DOHH2 (cell line): Measurements from ENCODE around the gene TPCN2.

Source experiments
- H3F3A ChIP-seq: fragments of 200-600 bp; sonication (generic), shearing (Covaris generic); 2 replicates; pipeline ENCODE4 v1.6.0; 2016; ENCODE audit warnings: antibody characterized with exemption, mild to moderate bottlenecking; ENCODE audit not compliant: control insufficient read depth, insufficient read depth
- H3K27ac ChIP-seq: fragments of 200-600 bp; sonication (generic); 2 replicates; pipeline ENCODE4 v1.5.1; 2014; ENCODE audit warnings: low read depth, mild to moderate bottlenecking, low read length, moderate library complexity
- H3K27me3 ChIP-seq: fragments of 200-600 bp; sonication (generic); 2 replicates; pipeline ENCODE4 v1.6.1; 2014; ENCODE audit warnings: mild to moderate bottlenecking, low read length, mixed read lengths; ENCODE audit not compliant: control insufficient read depth
- H3K36me3 ChIP-seq: fragments of 200-600 bp; sonication (generic); 2 replicates; pipeline ENCODE4 v1.6.1; 2014; ENCODE audit warnings: mild to moderate bottlenecking, low read length, moderate library complexity, mixed read lengths; ENCODE audit not compliant: control insufficient read depth
- H3K4me1 ChIP-seq: fragments of 200-600 bp; sonication (generic); 2 replicates; pipeline ENCODE4 v1.6.1; 2014; ENCODE audit warnings: mild to moderate bottlenecking, low read length, mixed read lengths; ENCODE audit not compliant: control insufficient read depth
- H3K4me2 ChIP-seq: fragments of 200-600 bp; sonication (generic); 2 replicates; pipeline ENCODE4 v1.6.0; 2014; ENCODE audit warnings: mild to moderate bottlenecking, low read length, moderate library complexity
- H3K4me3 ChIP-seq: fragments of 200-600 bp; sonication (generic); 2 replicates; pipeline ENCODE4 v1.5.1; 2014; ENCODE audit warnings: mild to moderate bottlenecking, low read length, mixed read lengths
- H3K79me2 ChIP-seq: fragments of 200-600 bp; sonication (generic); 2 replicates; pipeline ENCODE4 v1.6.1; 2014; ENCODE audit warnings: mild to moderate bottlenecking, low read length, mixed read lengths; ENCODE audit not compliant: control insufficient read depth
- H3K9me2 ChIP-seq: fragments of 200-600 bp; sonication (generic); replicated peaks from 2 replicates; pipeline ENCODE4 v1.6.1; 2014; ENCODE audit warnings: mild to moderate bottlenecking, low read length, mixed read lengths; ENCODE audit not compliant: control insufficient read depth
- H3K9me3 ChIP-seq: fragments of 200-600 bp; sonication (generic); 2 replicates; pipeline ENCODE4 v1.6.1; 2014; ENCODE audit warnings: antibody characterized with exemption, low read length, mixed read lengths; ENCODE audit not compliant: control insufficient read depth, insufficient read depth
- H4K20me1 ChIP-seq: fragments of 200-600 bp; sonication (generic); 2 replicates; pipeline ENCODE4 v1.6.0; 2014; ENCODE audit warnings: low read depth, mild to moderate bottlenecking, antibody characterized with exemption, low read length, moderate library complexity; ENCODE audit not compliant: control insufficient read depth, insufficient read depth
- CTCF ChIP-seq: fragments of 200-600 bp; sonication (generic); IDR thresholded peaks from one replicate; pipeline ENCODE4 v1.5.1; 2014; ENCODE audit warnings: antibody characterized with exemption, mild to moderate bottlenecking, low read depth, low read length; ENCODE audit not compliant: poor library complexity, severe bottlenecking
- EZH2phosphoT487 ChIP-seq: fragments of 200-600 bp; sonication (generic); IDR thresholded peaks from 2 replicates; pipeline ENCODE4 v1.6.1; 2017; ENCODE audit warnings: borderline replicate concordance, mild to moderate bottlenecking, antibody characterized with exemption, low read length, moderate library complexity, mixed read lengths

Gene TPCN2

GRCh38 chr11:69107413-69107812, 58.7 kb downstream of the TPCN2 start:
- Histone ChIP-seq H4K20me1 (no peaks in the 10 kb centered on the region), H3K4me2 (no peak overlapping the region), H3K36me3 (no peaks in the 10 kb centered on the region), H3K27ac (no peak overlapping the region), H3K4me3 (no peak overlapping the region), H3F3A (no peaks in the 10 kb centered on the region), H3K79me2 (no peaks in the 10 kb centered on the region), H3K4me1 (no peaks in the 10 kb centered on the region), H3K27me3 (no peaks in the 10 kb centered on the region), H3K9me3 (no peaks in the 10 kb centered on the region), H3K9me2 (no peaks in the 10 kb centered on the region)
- TF ChIP-seq EZH2phosphoT487 = no peak
- no peak for TF ChIP-seq CTCF

GRCh38 chr11:69108030-69108429, 59.3 kb downstream of the TPCN2 start:
- Histone ChIP-seq H3K4me1 (no peaks in the 10 kb centered on the region), H3K4me2 (no peak overlapping the region), H3K9me3 (no peaks in the 10 kb centered on the region), H3K4me3 (no peak overlapping the region), H3F3A (no peaks in the 10 kb centered on the region), H3K27me3 (no peaks in the 10 kb centered on the region), H3K27ac (no peak overlapping the region), H4K20me1 (no peaks in the 10 kb centered on the region), H3K9me2 (no peaks in the 10 kb centered on the region), H3K36me3 (no peaks in the 10 kb centered on the region), H3K79me2 (no peaks in the 10 kb centered on the region)
- TF ChIP-seq EZH2phosphoT487 (no peak), CTCF (no peak)

GRCh38 chr11:69108559-69108958, 59.8 kb downstream of the TPCN2 start:
- H3K27me3 ChIP-seq = no peaks in the 10 kb centered on the region
- H3K79me2 ChIP-seq = no peaks in the 10 kb centered on the region
- H3F3A ChIP-seq = no peaks in the 10 kb centered on the region
- H3K9me3 ChIP-seq = no peaks in the 10 kb centered on the region
- no peaks in the 10 kb centered on the region for H3K4me1 ChIP-seq
- H4K20me1 ChIP-seq = no peaks in the 10 kb centered on the region
- no peaks in the 10 kb centered on the region for H3K36me3 ChIP-seq
- TF ChIP-seq EZH2phosphoT487 (no peak), CTCF (no peak)
- no peak overlapping the region for H3K4me2 ChIP-seq
- no peak overlapping the region for H3K4me3 ChIP-seq
- no peak overlapping the region for H3K27ac ChIP-seq
- no peaks in the 10 kb centered on the region for H3K9me2 ChIP-seq

- TF ChIP-seq CTCF (no peak), EZH2phosphoT487 (no peak)
- no peaks in the 10 kb centered on the region for H3K27me3 ChIP-seq
These were observed 60.4 kb downstream of the TPCN2 start for GRCh38 chr11:69109101-69109500.

More at GRCh38 chr11:69109101-69109500, 60.4 kb downstream of the TPCN2 start:
- H3K36me3 ChIP-seq = no peaks in the 10 kb centered on the region
- H3K27ac ChIP-seq = no peak overlapping the region
- H3K9me3 ChIP-seq = no peaks in the 10 kb centered on the region
- H4K20me1 ChIP-seq = no peaks in the 10 kb centered on the region
- no peaks in the 10 kb centered on the region for H3K79me2 ChIP-seq
- no peaks in the 10 kb centered on the region for H3K9me2 ChIP-seq
- no peaks in the 10 kb centered on the region for H3F3A ChIP-seq
- H3K4me2 ChIP-seq = no peak overlapping the region
- H3K4me3 ChIP-seq = no peak overlapping the region
- no peaks in the 10 kb centered on the region for H3K4me1 ChIP-seq
